OCI-M2 (cell line): ENCODE measurements around the gene CYP46A1.
A peak's percentile ranks its signal among the peaks of the same experiment; 100 is the strongest.
"Not testable (repeated sequence)": the region's sequence is repeated elsewhere in the genome, so short reads cannot be mapped to it uniquely, and the experiment has no call there.

ENCODE experiments used
- DNase-seq: peaks from one replicate; lab custom pipeline; 2025; ENCODE audit not compliant: unreplicated experiment; lab: John Stamatoyannopoulos, UW

Gene CYP46A1

GRCh38 chr14:99683619-99684409, at the start of gene CYP46A1:
CYP46A1 (plus strand) TSS chr14:99684298; CDS start chr14:99684418, 120 bp downstream.
- DNase-seq, result peak; percentile 91

GRCh38 chr14:99634443-99634842, 49.7 kb upstream of the CYP46A1 start:
- DNase-seq, result no peak

GRCh38 chr14:99635116-99635515, 49.0 kb upstream of the CYP46A1 start:
- no peak for DNase-seq

GRCh38 chr14:99636487-99636886, 47.6 kb upstream of the CYP46A1 start:
- no peak for DNase-seq

- DNase-seq, result no peak
Measured at GRCh38 chr14:99637624-99638023, 46.5 kb upstream of the CYP46A1 start.

- DNase-seq, result not testable (repeated sequence)
Measured at GRCh38 chr14:99642771-99643170, 41.3 kb upstream of the CYP46A1 start.

- DNase-seq, result no peak
Measured at GRCh38 chr14:99643343-99643742, 40.8 kb upstream of the CYP46A1 start.

GRCh38 chr14:99644035-99644587, 40.0 kb upstream of the CYP46A1 start:
- no peak for DNase-seq

- DNase-seq, result no peak
Measured at GRCh38 chr14:99644723-99645544, 39.2 kb upstream of the CYP46A1 start, which contains the start of gene HHIPL1. HHIPL1 (plus strand) TSS chr14:99645129; CDS start chr14:99645208, 79 bp downstream.

- DNase-seq, result no peak
Measured at GRCh38 chr14:99645545-99646505, 38.3 kb upstream of the CYP46A1 start.

GRCh38 chr14:99647411-99647810, 36.7 kb upstream of the CYP46A1 start:
- no peak for DNase-seq

GRCh38 chr14:99648027-99648784, 35.9 kb upstream of the CYP46A1 start:
- no peak for DNase-seq

- no peak for DNase-seq
Measured at GRCh38 chr14:99649219-99649618, 34.9 kb upstream of the CYP46A1 start.

GRCh38 chr14:99649643-99650042, 34.5 kb upstream of the CYP46A1 start:
- no peak for DNase-seq

GRCh38 chr14:99650189-99650588, 33.9 kb upstream of the CYP46A1 start:
- no peak for DNase-seq

- DNase-seq, result no peak
Measured at GRCh38 chr14:99651953-99652746, 31.9 kb upstream of the CYP46A1 start.

- DNase-seq, result no peak
Measured at GRCh38 chr14:99654235-99654985, 29.7 kb upstream of the CYP46A1 start.

- no peak for DNase-seq
Measured at GRCh38 chr14:99655521-99655920, 28.6 kb upstream of the CYP46A1 start.
